ENCODE results near the gene NANS.
"Not testable (repeated sequence)": the region's sequence is repeated elsewhere in the genome, so short reads cannot be mapped to it uniquely, and the experiment has no call there.

Gene NANS

GRCh38 chr9:98124637-98125426 is 68.3 kb downstream of the NANS start:
- H3K27ac ChIP-seq, result no peak overlapping the region
- no peak for DNase-seq (ENCODE audit: low read depth, low spot score)

DNA sequence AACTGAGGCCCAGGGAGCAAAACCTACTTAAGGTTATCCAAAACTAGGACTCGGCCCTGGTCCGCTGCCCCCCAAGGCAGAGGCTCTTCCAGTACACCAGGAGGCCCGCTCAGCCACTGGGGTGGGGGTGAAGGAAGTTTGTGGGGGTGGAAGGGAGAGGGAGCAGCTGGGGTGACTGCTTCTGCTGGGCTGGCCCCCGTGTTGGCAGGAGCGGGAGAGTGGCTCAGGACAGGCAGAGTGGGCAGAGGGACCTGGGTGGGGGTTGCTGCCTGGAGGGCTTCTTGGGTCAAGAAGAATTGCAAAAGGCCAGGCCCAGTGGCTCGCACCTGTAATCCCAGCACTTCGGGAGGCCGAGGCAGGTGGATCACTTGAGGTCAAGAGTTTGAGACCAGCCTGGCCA is 70.7 kb downstream of the NANS start:
- no peak overlapping the region for H3K27ac ChIP-seq
- DNase-seq (ENCODE audit: low read depth, low spot score), result no peak

GRCh38 chr9:98128316-98128715 is 71.8 kb downstream of the NANS start:
- H3K27ac ChIP-seq, result no peak overlapping the region

DNA sequence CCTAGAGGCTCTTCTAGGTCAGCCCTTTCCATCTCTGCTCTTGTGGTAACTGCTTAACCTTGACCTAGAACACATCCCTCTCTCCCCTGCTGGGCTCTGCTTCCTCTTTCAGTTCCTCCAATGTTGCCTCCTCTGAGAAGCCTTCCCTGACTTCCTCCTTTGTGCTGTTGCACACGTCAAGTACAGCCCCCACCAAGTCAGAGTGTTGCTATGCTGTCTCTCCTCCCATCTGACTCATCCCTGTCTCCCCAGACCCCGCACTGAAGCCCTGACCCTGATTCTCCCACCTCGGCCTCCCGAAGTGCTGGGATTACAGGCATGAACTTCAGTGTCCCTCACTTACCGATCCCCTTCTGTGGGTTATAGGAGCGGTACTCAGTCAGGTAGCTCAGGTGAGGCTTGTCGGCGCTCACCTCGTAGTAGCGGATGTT is 72.9 kb downstream of the NANS start:
- no peak for DNase-seq (ENCODE audit: low read depth, low spot score)
- H3K27ac ChIP-seq, result no peak overlapping the region

More at GRCh38 chr9:98128316-98128715, 71.8 kb downstream of the NANS start:
- no peak for DNase-seq (ENCODE audit: low read depth, low spot score)

DNA sequence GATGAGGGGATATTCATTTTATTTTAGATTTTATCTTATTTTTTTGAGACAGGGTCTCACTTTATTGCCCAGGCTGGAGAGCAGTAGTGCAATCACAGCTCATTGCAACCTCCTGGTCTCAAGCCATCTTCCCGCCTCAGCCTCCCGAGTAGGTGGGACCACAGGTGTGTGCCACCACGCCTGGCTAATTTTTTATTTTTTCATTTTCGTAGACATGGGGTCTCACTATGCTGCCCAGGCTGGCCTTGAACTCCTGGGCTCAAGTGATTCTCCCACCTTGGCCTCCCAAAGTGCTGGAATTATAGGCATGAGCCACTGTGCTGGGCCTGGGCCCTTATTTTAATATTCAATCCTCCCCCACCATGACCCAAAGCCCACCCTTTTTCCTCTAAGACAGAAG is 73.5 kb downstream of the NANS start:
- DNase-seq (ENCODE audit: low read depth, low spot score); H3K27ac ChIP-seq: not testable (repeated sequence)

GRCh38 chr9:98130576-98131228 is 74.2 kb downstream of the NANS start:
- H3K27ac ChIP-seq, result no peak overlapping the region

GRCh38 chr9:98132158-98132557 is 75.6 kb downstream of the NANS start:
- no peak overlapping the region for H3K27ac ChIP-seq
- DNase-seq (ENCODE audit: low read depth, low spot score), result no peak

More at GRCh38 chr9:98130576-98131228, 74.2 kb downstream of the NANS start:
- DNase-seq (ENCODE audit: low read depth, low spot score), result no peak

All from epithelial cell of prostate (primary cell).